GM19438 (cell line): ENCODE data around the gene SLC35F3.
"Not testable (repeated sequence)": the region's sequence is repeated elsewhere in the genome, so short reads cannot be mapped to it uniquely, and the experiment has no call there.

ENCODE experiments used
- ATAC-seq: cut with Tn5 transposase; IDR thresholded peaks from one replicate; pipeline ENCODE4 v1.9.1; 2021; ENCODE audit warnings: low read depth; ENCODE audit not compliant: unreplicated experiment

The SLC35F3 gene

DNA sequence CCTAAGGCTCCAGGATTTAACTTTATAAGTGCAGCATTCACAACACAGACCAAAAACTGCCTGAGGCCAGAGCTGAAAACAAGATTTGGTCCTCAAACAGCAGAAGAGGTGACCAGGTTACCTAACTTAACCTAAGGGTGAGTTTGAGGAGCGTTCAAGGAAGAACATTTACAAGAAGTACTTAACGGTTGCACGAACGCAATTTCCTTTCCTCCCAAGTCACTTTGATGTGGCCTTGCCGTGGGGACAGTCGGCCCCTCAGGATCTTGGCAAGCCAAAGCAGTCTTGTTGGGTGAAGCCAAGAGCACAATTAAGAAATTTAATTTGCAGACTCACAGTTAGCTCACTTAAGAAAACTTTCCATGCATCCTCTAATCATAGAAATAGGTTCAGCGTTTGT, 266.1 kb downstream of the SLC35F3 start:
- no peak for ATAC-seq

DNA sequence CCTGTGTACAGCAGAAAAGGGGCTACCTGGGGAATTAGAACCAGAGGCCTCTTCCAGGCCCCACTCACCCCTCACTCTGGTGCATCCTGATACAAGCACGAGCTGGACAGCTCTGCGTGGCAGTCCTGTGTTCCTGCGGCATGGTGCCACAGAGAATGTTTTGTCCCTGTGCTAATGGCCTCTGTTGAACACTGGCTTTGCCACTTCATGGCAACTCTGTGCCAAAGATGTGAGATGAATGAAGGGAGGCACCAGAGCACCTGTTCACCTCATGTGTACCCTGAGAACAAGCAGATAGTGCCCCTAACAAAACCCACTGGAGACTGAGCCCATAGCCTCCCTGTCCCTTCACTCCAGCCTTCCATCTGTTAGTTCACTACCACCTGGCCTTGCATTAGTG, 269.5 kb downstream of the SLC35F3 start:
- no peak for ATAC-seq

DNA sequence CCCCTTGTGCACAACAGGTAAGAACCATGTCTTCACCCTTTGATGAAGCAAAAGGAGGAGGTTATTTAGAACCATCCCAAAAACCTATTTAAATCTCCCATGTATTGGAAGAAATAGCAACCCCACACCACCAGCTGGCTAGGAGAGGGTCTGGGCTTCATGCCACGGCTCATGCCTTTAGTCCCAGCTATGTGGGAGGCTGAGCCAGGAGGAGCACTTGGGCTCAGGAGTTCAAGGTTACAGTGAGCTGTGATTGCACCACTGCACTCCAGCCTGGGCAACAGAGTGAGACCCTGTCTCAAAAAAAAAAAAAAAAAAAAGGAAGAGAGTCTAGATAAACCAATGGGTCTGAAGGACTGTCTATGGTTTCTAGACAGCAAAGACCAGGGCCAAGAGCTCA, 270.9 kb downstream of the SLC35F3 start:
- no peak for ATAC-seq

DNA sequence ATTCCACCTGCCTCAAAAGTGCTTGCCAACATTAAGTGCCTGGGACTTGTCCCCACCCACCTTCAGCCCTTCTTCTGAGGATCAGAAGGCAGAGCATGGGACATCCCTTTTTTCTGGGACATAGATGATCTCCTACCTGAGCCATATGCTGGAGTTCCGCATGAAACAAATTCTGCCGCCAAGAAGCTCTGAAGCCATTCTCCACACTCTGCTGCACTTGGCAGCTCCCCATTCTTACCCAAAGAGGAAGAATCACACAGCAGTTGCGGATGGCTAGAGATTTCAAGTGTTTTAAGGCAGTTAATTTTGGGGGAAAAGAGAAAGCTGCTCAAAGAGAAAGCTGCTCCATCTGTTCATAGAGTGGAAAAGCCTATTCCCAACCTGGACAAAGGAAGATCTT, 271.5 kb downstream of the SLC35F3 start:
- ATAC-seq: no peak

DNA sequence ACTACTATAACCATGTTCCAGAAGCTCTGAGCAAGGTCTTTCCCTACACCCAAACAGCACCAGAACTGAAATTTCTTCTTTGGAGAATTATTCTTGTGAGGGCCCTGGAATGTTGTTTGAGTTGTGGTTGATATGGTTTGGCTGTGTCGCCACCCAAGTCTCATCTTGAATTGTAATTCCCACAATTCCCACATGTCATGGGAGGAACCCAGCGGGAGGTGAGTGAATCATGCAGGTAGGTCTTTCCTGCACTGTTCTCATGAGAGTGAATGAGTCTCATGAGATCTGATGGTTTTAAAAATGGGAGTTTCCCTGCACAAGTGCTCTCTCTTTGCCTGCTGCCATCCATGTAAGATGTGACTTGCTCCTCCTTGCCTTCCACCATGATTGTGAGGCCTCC, 272.4 kb downstream of the SLC35F3 start:
- ATAC-seq: not testable (repeated sequence)

DNA sequence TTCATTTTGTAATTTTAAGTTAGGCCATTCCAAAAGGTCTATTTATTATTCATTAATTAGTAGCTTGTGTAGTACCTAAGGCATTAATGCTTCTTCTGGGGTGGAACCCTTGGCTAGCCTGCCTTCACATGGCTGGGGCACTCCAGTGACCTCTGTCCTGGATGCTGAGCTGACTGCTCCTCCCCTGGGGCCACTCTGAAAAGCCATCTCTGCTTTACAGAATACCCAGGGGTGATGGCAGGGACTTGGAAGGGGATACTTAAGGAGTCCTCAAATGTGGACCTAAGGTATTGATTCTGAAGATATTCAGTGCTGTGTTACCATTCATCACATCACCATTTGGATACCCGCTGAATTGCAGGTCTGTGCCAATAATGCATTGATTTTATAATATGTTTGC, 281.0 kb downstream of the SLC35F3 start:
- ATAC-seq: no peak

DNA sequence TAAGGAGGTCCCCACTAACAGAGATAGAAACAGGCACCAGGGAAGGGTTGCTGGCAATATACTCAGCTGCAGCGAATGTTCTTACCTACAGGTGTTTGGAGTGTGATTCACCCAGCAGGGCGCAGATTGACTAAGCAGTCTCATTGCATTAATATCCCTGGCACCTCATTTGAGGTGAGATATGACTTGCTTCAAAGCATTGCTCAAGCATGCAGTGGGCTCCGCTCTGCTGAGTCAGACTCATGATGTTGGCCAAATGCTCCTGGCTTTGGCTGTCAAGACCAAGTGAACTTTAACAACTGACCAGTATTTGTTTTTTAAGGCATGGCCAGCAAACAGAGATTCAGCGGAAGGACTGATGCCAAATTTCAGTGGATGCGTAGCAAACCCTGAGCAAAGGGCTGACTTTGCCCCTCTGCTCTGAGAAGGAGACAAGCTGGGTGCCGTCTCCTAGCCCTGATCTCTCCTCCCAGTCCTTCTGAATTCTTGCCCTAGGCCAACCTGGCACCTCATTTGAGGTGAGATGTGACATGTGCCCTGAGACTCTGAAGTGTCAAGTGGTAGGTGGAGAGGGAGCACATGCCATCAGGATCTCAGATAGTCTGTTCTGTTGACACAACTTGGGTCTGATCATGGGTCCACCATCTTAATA, 281.7 kb downstream of the SLC35F3 start:
- no peak for ATAC-seq

DNA sequence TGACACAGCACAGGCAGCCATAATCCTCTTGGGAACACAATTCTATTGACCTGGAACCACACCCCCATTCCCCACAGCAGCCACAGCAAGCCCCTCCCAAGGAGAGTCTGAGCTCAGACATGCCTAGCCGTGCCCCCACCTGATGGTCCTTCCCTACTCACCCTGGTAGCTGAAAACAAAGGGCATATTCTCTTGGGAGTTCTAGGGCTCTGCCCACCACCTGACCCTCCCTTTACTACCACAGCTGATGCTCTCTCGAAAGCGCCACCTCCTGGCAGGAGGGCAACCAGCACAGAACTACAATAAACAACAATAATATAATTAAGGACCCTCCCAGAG, 283.9 kb downstream of the SLC35F3 start:
- no peak for ATAC-seq

DNA sequence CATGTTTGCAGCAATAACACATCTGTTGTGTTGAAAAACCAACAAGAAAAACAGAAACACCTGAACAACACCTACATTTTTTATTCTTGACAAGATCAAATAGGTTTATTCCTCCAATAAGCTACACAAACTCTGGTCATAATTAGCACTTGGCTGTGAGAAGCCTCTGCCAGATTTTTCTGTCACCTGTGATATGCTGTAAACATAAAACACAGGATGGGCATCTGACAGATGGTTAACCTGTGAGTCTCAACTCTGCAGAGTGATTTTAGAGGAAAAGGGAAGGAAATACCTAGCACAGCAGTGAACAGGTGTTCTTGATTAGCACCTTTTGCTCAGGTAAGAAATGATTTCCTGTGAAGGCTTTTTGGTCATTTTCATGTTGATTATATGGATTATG, 293.4 kb downstream of the SLC35F3 start:
- ATAC-seq: no peak

DNA sequence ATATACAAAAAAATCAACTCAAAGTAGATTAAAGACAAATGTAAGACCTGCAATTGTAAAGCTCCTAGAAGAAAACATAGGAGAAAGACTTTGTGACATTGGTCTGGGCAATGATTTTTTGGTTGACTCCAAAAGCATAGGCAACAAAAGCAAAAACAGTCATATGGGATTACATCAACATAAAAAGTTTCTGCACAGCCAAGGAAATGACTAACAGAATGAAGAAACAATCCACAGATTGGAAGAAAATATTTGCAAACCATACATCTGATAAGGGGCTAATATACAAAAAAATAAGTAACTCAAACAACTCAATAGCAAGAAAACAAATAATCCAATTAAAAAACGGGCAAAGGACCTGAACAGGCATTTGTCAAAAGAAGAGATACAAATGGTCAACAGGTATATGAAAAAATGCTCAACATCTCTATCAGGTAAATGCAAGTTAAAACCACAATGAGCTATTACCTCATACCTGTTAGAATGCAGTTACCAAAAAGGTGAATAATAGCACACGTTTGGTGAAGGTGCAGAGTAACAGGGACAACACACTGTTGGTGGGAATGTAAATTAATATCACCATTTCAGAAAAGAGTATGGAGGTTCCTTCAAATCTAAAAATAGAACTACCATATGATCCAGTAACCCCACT, 295.1 kb downstream of the SLC35F3 start:
- no peak for ATAC-seq

DNA sequence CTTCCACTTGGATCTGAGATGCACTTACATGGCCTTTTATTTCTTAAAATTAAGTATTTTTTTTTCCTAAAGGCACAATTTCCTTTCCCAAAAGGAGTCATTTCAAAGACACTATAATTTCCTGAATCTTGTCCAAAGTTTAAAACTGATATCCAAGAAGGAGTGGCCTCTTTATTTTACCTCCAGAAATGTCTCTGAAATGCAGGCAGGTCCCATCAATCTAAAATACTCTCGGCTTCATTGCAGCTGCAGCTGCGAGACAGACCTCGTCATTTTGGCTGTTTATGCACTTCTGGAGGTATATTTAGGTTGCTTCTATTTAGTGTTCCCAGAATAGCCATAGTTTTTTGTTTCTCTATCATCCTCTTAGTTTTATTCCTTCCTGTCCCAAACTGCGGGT, 296.1 kb downstream of the SLC35F3 start:
- no peak for ATAC-seq

DNA sequence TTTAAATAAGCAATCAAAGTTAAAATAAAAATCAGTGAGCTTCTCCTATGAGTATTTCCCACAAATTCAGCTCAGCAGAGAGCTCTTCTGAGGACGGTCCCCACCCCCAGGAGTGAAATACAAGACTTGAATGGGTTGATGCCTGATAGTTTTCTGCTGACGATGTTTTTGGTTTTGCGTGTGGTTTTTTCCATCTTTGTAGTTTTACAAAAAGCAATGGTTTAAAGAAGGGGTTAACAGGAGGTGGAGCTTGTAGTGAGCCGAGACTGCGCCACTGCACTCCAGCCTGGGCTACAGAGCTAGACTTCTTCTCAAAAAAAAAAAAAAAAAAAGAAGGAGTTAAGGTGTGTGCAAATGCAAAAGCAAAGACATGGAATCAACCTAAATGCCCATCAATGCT, 297.1 kb downstream of the SLC35F3 start:
- ATAC-seq: no peak

DNA sequence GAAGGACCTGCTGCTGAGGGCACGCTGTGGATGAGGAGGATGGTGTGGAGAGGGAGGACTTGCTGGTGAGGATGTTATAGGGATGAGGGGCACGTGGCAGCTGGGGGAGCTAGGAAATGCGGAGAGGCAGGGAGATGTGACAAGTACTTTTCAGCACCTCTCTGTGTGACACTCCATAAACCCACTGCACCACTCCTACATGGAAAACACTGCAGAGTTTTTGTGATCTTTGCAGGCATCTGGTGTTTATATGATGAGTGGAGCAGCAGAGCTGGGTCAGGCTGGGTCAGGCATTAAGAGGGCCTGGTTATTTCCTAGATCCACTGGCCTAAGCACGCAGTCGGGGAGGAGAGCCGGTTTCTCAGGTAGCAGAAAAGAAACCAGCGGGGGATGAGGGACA, 301.5 kb downstream of the SLC35F3 start:
- no peak for ATAC-seq

DNA sequence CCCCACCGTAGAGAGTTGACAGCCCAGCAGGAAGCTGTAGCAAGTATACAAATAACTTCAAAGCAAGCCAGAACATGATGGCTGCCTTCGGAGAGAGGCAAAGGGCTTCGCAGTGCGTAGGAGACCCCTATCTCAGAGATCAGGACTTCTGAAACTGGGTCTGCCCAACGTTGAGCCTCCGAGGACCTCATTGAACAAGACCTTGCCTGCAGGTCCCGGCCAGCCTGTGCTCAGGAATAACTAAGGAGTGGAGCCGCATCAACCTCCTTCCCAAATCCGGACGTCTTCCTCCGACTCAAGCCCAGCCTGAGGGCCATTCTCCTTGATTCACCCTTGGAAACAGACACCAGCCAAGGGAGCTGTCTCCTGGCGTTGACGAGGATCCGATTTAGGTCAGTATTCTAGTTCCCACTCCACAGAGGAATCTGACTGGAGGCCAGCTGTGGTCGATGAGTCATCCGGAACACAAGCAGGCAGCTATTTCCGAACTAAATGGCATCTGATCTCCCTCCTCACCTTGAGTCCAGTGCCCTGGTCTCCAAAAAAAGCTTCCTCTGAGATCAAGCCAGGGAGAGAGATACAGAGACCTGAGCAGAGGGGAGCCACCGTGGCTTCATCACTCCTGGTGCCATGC, 302.3 kb downstream of the SLC35F3 start:
- no peak for ATAC-seq

DNA sequence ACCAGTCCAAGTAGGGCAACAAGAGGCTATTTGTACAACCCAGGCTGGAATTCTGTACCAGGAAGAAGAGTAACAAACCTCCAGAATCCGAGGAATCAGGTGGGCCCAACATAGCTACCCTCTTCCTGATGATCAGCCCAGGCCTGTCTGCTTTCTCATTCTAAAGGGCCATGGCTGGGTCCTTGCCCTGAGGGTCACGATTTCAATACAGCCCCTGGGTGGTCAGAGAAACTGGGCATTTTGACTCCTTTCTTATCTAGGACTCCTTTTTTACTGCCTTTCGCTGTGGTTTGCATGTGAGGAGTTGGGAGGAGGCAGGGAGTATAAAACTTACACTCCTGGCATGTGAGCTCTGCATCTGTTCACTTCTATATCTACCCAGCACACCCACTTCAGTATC, 303.9 kb downstream of the SLC35F3 start:
- no peak for ATAC-seq

DNA sequence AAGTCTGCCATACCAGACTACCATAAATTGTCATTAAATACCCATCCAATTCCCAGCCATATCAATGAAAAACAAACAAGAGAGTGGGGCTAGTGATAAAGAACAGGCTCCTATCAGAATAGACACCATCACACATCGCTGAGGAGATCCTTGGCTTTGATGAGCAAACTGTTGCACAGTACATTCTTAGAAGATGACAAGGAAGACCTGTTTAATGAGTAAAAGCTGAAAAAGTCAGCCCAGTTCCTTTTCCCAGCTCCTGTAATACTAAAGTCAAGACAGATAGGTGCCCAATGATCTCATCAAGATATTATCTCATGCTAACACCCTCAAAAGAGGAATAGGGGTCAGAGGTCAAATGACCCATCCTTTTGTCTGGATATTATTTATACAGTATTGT, 304.3 kb downstream of the SLC35F3 start:
- ATAC-seq: no peak

DNA sequence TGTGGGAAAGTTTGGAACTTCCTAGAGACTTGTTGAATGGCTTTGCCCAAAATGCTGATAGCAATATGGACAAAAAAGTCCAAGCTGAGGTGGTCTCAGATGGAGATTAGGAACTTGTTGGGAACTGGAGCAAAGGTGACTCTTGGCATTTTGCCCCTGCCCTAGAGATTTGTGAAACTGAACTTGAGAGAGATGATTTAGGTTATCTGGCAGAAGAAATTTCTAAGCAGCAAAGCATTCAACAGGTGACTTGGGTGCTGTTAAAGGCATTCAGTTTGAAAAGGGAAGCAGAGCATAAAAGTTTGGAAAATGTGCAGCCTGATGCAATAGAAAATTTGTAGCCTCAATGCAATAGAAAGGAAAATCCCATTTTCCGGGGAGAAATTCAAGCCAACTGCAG, 306.0 kb downstream of the SLC35F3 start:
- not testable (repeated sequence) for ATAC-seq

DNA sequence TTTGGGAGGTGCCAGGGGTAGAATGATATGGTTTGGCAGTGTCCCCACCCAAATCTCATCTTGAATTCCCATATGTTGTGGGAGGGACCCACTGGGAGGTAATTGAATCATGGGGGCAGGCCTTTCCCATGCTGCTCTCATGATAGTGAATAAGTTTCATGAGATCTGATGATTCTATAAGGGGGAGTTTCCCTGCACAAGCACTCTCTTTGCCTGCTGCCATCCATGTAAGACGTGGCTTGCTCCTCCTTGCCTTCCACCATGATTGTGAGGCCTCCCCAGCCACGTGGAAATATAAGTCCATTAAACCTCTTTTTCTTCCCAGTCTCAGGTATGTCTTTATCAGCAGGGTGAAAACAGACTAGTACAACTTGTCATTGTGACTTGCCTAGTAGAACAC, 307.4 kb downstream of the SLC35F3 start:
- not testable (repeated sequence) for ATAC-seq

DNA sequence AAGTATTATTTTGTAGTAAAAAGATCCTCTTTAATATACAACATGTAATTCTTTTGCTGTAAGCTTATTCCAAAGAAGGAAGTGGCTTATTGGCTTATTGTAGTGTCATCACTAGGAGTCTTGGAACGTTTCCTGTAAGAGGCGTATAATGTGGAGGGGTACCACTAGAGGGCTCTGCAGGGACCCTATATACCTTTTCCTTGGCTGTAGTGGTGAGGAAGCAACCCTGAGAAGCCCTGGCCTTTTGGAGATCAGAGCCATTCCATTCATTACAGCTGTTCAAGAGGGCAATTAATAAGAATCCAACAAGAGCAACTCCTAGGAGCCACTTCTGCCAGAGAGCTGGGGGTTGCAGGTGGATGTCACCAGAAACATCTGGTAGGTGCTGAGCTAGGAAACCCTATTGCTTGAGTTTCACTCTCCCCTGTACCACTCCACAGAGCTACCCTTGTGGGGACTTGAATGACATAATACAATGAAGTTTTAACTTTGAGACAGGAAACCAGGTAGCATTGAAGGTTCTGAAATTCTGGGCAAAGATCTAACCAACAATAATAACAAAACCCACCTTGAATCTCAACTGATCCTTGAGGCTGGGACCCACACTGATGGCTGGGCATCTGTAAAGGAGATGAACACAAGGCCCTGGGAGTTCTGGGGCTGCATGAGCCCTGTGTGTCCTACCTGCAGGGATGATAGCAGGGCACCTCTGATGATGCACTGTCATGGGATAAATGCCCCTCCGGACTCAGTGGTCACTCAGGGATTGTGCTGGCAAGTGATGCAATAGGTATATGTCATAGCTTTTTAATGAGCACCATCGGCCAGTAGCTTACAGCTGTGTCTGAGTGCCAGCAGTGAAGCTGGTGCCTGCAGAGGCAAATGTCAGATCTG, 308.5 kb downstream of the SLC35F3 start:
- no peak for ATAC-seq

DNA sequence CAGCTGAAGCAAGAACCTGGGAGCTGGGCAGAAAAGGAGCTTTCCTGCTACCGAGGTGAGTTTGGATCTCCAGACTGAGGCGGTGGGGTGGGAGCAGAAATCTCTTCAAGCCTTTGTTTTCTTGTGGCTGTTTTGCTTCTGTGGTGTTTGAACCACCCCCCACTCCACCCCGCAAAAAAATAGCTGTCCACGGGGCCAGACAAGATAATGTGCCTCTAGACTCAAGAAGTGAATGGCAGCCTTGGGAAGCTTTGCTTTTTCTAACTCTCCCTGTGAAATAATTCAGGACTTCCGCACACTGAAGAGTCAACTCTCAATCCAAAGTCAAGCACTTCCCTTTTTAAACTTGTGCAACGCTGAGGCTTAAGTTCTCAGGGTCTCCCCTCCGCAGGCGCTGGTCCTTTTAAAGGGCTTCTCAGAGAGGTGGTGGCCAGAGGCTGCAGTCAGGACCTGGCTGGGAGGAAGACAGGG, 309.2 kb downstream of the SLC35F3 start:
- no peak for ATAC-seq
